NCI-H82 treated with DMSO at 0.1 percent for 48 hours (cell line): ENCODE measurements around the gene EXOSC1.
A peak's percentile ranks its signal among the peaks of the same experiment; 100 is the strongest.
"Not testable (repeated sequence)": the region's sequence is repeated elsewhere in the genome, so short reads cannot be mapped to it uniquely, and the experiment has no call there.

Experiments used
- DNase-seq: peaks from one replicate; lab custom pipeline; 2025; ENCODE audit not compliant: unreplicated experiment; lab: John Stamatoyannopoulos, UW

EXOSC1 gene

GRCh38 chr10:97459933-97460332 lies 14.1 kb upstream of the EXOSC1 start:
- DNase-seq = no peak

GRCh38 chr10:97459111-97459510 lies 13.3 kb upstream of the EXOSC1 start:
- DNase-seq = no peak

GRCh38 chr10:97456686-97457065 lies 10.9 kb upstream of the EXOSC1 start:
- no peak for DNase-seq

- no peak for DNase-seq
Measured at GRCh38 chr10:97456034-97456685, 10.4 kb upstream of the EXOSC1 start.

- DNase-seq = no peak
Measured at GRCh38 chr10:97454330-97455036, 8.7 kb upstream of the EXOSC1 start.

DNA sequence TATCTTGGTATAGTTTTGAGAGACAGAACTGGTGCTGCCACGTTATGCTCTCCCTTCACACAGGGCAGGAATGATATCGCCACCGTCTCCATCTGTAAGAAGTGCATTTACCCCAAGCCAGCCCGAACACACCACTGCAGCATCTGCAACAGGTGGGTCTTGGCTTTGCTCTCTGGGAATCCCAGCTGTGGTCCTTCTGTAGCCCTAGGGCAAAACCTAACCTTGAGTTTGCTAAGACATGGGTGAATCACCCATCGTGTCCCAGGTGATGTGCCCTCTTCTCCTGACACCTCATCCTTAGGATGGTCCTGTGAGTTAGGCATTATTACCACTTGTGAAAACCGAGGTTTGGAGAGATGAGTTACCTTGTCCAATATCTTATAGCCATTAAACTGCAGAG lies 6.5 kb upstream of the EXOSC1 start:
- DNase-seq = no peak

- no peak for DNase-seq
Measured at GRCh38 chr10:97451605-97452004, 5.8 kb upstream of the EXOSC1 start.

DNA sequence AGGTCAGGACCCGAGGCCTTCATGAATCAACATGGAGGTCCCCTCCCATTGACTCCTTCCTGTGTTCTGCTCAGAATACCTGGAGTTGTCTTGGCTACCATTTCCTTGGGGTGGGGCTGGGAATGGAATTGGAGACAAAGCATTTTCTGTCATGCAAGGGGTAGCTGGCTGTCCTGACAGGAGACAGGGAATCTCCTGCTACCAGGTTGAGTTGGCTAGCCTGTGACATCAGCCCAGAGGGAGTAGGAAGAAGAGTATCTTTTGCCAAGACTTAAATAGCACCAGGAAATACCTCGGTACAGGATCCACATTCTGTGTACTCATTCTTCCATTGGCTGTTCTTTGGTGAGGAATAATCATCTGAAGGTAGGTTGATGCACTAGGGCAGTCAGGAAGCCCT lies 5.0 kb upstream of the EXOSC1 start:
- DNase-seq = no peak

GRCh38 chr10:97445357-97445721 lies 467 bp downstream of the EXOSC1 start:
- no peak for DNase-seq

GRCh38 chr10:97444212-97444611 lies 1.6 kb downstream of the EXOSC1 start:
- DNase-seq = no peak

- DNase-seq = no peak
Measured at GRCh38 chr10:97442277-97442676, 3.5 kb downstream of the EXOSC1 start.

DNA sequence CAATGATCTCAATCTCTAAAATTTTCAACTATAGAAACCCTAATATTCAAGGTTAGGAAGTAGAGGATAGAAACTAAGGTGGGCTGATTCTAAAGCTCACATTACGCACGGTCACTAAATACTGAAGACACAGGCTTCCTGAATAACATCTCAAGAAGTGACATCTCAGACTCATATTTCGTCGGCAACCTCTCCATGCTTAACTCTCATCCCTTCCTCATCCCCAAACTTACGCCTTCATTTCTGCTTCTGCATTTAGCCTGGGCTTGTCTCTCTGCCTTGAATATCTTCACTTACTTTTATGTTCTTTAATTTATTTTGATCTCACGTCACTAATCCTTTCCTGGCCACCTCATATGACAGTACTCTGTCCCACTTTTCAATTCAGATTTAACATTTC lies 10.6 kb downstream of the EXOSC1 start:
- DNase-seq = no peak

- DNase-seq = no peak
Measured at GRCh38 chr10:97434557-97434956, 11.2 kb downstream of the EXOSC1 start.

- no peak for DNase-seq
Measured at GRCh38 chr10:97434055-97434454, 11.8 kb downstream of the EXOSC1 start.

- no peak for DNase-seq
Measured at GRCh38 chr10:97428572-97428981, 17.2 kb downstream of the EXOSC1 start.

- DNase-seq = no peak
Measured at GRCh38 chr10:97427571-97428179, 18.1 kb downstream of the EXOSC1 start.

- DNase-seq = no peak
Measured at GRCh38 chr10:97426776-97427570, 18.8 kb downstream of the EXOSC1 start.

- peak; percentile 87 for DNase-seq
Measured at GRCh38 chr10:97425964-97426775, 19.6 kb downstream of the EXOSC1 start, which contains the start of gene PGAM1. TSS of gene PGAM1 (plus strand) at chr10:97426191. CDS start at chr10:97426308, 117 bp downstream.

- not testable (repeated sequence) for DNase-seq
Measured at GRCh38 chr10:97423757-97424098, 22.1 kb downstream of the EXOSC1 start.

DNA sequence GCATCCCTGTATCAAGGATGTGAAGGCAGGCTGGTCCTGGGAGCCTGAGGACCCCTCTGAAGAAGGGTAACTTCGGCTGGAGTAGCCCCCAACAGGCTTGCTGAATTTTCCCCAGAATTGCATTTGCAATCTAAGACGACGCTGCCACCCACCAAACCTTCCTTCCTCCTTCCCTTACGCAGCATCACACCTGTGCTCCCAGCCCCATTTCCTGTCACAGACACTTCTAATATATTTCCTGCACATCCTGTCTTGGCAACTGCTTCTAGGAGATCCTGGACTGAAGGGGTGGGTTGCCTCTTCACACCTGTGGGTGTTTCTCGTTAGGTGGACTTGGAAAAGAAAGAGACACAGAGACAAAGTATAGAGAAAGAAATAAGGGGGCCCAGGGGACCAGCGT lies 29.2 kb downstream of the EXOSC1 start:
- no peak for DNase-seq

DNA sequence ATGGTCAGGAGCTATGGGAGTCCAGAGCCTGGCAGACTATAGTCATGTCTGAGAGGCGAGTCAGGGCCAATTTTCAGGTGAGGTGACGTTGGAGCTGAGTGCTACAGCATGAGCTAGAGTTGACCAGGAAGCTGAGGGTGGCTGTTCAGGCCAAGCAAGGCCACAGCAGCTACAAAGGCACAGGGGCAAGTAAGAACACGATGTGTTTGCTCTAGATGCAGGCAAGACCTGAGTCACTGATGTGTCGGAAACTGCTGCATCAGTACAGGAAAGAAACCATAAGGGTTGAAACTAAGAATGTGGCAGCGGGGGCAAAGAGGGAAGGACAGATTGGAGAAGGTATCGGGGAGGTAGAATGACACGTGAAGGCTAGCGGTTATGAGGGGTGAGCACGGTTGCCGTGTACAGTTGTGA lies 32.9 kb downstream of the EXOSC1 start:
- DNase-seq = no peak
